Epithelial cell of esophagus (primary cell): ENCODE results near the gene GNPDA1.
"Not testable (repeated sequence)": the region's sequence is repeated elsewhere in the genome, so short reads cannot be mapped to it uniquely, and the experiment has no call there.

Experiments
- DNase-seq: peaks from one replicate; pipeline ENCODE4 v3.0.0; 2010; ENCODE audit warnings: low read depth
- H3K4me3 ChIP-seq: 2 replicates; pipeline ENCODE4 v1.5.1; 2011; ENCODE audit warnings: mild to moderate bottlenecking, low read length, control low read depth
- CTCF ChIP-seq: IDR thresholded peaks from 2 replicates; pipeline ENCODE4 v1.5.1; 2011; ENCODE audit warnings: low read depth, mild to moderate bottlenecking, low read length, control low read depth, inconsistent platforms; ENCODE audit not compliant: insufficient read depth; ENCODE audit errors: missing control alignments

GNPDA1 gene

GRCh38 chr5:142048272-142048671 is 35.4 kb upstream of the GNPDA1 start:
- no peak for DNase-seq
- no peak overlapping the region for H3K4me3 ChIP-seq
- peak; percentile 24 for TF ChIP-seq CTCF

GRCh38 chr5:142046191-142046590 is 33.4 kb upstream of the GNPDA1 start:
- H3K4me3 ChIP-seq = no peak overlapping the region
- TF ChIP-seq CTCF = no peak
- DNase-seq = peak; percentile 18

GRCh38 chr5:142040881-142041280 is 28.1 kb upstream of the GNPDA1 start:
- H3K4me3 ChIP-seq, DNase-seq: not testable (repeated sequence)

- TF ChIP-seq CTCF = no peak
- DNase-seq = no peak
- no peak overlapping the region for H3K4me3 ChIP-seq
Observed at GRCh38 chr5:142040285-142040684, 27.5 kb upstream of the GNPDA1 start.

- TF ChIP-seq CTCF = no peak
- DNase-seq = no peak
- H3K4me3 ChIP-seq = no peak overlapping the region
Observed at GRCh38 chr5:142038735-142039134, 25.9 kb upstream of the GNPDA1 start.

GRCh38 chr5:142037599-142037998 is 24.8 kb upstream of the GNPDA1 start:
- DNase-seq, H3K4me3 ChIP-seq: not testable (repeated sequence)

GRCh38 chr5:142036918-142037317 is 24.1 kb upstream of the GNPDA1 start:
- H3K4me3 ChIP-seq = no peak overlapping the region
- TF ChIP-seq CTCF = no peak
- no peak for DNase-seq

- H3K4me3 ChIP-seq = no peak overlapping the region
- no peak for TF ChIP-seq CTCF
- DNase-seq = no peak
Observed at GRCh38 chr5:142034994-142035393, 22.2 kb upstream of the GNPDA1 start.

- DNase-seq, H3K4me3 ChIP-seq: not testable (repeated sequence)
Observed at GRCh38 chr5:142033632-142034567, 21.1 kb upstream of the GNPDA1 start.
